Stimulated activated CD8-positive, alpha-beta memory T cell treated with anti-CD3 and anti-CD28 coated beads, Interleukin-2, amount 100 ng/mL, for 1 hour (primary cell): ENCODE data around the gene IL31.
"Not testable (repeated sequence)": the region's sequence is repeated elsewhere in the genome, so short reads cannot be mapped to it uniquely, and the experiment has no call there.

Source experiments
- DNase-seq, 2 donors: peaks; one replicate each; pipeline ENCODE4 v3.0.0-alpha.2; 2020; ENCODE audit warnings: low read depth in 2 of 2

Gene IL31

GRCh38 chr12:122174155-122174845 is at the start of gene IL31:
Gene IL31, minus strand, starts transcription at chr12:122174221. Its CDS starts 49 bp downstream, at chr12:122174172.
- DNase-seq: no peak

- DNase-seq: no peak
These were observed 42.4 kb upstream of the IL31 start for GRCh38 chr12:122216445-122216844.

GRCh38 chr12:122215771-122216170 is 41.8 kb upstream of the IL31 start:
- no peak for DNase-seq

GRCh38 chr12:122208073-122208820 is 34.2 kb upstream of the IL31 start:
- DNase-seq: no peak

- DNase-seq: no peak
These were observed 33.4 kb upstream of the IL31 start for GRCh38 chr12:122207391-122207790.

GRCh38 chr12:122206976-122207375 is 33.0 kb upstream of the IL31 start:
- DNase-seq: no peak

DNA sequence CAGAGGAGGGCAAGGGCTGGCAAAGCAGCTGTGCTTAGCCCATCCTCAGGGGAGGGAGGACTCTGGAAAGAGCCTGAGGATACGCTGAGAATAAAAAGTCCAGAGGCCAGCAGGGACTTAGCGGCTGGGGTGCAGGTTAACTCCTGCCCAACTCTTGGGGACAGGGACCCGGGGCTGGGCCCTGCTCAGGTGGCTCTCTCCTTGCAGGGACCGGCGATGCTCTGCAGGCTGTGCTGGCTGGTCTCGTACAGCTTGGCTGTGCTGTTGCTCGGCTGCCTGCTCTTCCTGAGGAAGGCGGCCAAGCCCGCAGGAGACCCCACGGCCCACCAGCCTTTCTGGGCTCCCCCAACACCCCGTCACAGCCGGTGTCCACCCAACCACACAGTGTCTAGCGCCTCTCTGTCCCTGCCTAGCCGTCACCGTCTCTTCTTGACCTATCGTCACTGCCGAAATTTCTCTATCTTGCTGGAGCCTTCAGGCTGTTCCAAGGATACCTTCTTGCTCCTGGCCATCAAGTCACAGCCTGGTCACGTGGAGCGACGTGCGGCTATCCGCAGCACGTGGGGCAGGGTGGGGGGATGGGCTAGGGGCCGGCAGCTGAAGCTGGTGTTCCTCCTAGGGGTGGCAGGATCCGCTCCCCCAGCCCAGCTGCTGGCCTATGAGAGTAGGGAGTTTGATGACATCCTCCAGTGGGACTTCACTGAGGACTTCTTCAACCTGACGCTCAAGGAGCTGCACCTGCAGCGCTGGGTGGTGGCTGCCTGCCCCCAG is 32.3 kb upstream of the IL31 start:
- DNase-seq: no peak

DNA sequence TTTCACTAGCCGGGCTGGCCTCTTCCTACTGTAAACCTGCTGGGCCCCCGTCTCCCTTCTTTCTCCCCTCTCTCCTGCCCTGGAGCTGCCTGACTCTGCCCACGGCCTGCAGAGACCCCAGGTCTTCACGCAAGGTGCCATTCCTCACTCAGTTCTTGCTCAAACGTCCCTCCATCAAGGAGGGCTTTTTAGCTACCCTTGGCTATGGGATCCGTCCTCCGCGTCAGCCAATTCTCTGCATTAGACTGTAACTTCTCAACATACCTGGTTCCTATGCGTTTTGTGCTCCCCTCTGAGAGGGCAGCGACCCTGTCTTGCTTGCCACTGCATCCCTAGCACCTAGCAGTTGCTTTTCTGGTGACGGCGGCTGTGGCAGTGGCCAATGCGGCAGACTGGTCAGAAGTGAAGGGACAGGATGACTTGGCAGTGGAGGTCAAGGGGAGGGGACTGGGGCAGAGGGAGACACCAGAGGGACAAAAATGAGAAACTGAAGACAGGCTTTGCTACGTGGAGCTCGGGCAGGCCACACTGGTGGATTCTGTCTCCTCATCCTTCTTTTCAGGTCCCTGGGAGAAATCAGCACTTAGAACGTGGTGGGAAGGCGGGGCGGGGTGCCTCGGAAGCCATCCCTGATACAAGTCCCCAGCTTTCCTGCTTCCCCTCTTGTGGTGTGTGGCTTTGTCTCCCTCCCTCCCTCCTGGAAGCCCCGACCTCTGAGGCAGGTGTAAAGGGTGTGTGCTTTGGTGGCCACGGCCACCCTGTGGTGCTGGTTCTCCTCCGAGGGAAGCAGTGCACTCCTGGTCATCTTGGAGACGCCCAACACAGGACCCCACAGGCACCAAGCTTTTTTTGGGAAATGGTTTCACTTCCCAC is 31.3 kb upstream of the IL31 start:
- DNase-seq: no peak

DNA sequence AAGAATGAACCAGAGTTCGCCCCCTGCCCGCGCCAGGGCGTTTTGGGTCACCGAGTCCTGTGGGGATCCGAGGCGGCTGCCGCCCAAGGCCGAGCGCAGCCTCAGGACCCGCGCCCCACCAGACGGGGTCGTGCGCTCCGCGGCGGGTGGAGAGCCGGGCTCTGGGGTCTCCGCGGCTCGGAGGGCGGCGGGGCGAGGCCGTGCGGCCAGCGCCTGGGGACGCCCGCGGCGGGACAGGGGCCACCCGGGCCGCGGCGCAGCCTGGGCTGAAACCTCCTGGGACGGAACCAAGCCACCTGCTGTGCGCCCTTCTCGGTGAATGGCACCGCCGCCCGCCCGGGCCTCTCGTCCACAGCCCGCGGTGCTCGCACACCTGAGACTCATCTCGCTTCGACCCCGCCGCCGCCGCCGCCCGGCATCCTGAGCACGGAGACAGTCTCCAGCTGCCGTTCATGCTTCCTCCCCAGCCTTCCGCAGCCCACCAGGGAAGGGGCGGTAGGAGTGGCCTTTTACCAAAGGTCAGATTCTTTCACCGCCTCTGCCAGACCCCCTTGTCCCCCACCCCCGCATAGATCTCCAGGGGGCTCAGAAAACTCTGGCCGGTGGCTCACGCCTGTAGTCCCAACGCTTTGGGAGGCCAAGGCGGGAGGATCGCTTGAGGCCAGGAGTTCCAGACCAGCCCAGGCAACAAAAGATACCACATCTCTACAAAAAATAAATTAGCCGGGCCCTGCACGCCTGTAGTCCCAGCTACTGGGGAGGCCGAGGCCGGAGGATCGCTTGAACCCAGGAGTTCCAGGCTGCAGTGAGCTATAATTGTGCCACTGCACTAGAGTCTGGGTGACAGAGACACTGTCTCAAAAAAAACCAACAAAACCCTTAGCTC is 30.4 kb upstream of the IL31 start:
- no peak for DNase-seq

DNA sequence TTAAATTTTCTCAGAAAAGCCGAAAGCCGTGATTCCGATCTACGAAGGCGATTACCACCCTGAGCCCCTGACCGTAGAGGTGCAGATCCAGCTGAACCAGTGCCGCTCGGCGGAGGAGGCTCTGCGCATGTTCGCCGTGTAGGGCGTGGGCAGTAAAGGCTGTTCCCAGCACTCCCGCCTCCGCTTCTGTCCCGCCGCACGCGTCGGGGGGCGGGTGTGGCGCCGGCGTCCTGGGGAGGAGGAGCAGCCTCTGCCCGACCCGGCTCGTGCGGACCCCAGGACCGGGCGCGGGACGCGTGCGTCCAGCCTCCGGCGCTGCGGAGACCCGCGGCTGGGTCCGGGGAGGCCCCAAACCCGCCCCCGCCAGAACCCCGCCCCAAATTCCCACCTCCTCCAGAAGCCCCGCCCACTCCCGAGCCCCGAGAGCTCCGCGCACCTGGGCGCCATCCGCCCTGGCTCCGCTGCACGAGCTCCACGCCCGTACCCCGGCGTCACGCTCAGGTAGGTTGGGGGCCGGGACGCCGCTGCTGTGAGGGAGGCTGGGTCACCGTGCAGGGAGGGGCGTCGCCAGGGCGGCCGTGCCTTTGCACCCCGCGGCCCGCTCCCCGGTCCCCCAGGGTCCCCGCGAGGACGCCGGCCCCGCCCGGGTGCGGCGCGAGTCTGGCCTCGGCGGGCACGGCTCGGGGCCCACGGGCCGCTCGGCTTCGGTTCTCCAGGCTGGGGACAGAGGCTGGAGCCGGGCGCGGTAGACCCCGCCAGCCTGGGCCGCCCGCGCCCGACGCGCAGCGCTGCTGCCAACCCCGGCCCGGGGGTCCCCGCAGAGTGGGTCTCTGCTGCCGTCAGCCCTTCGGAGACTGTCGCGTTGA is 29.5 kb upstream of the IL31 start, which contains the start of gene B3GNT4:
Gene B3GNT4 (plus strand): TSS at position 409 of the 866 bp plus-strand sequence. CDS start 910 bp downstream, outside the sequence.
- peak in 1 of 2 donors; percentile 59 for DNase-seq

GRCh38 chr12:122202811-122203210 is 28.8 kb upstream of the IL31 start:
- not testable (repeated sequence) for DNase-seq

GRCh38 chr12:122202017-122202416 is 28.0 kb upstream of the IL31 start:
- no peak for DNase-seq

- DNase-seq: no peak
These were observed 27.4 kb upstream of the IL31 start for GRCh38 chr12:122201381-122201780.

DNA sequence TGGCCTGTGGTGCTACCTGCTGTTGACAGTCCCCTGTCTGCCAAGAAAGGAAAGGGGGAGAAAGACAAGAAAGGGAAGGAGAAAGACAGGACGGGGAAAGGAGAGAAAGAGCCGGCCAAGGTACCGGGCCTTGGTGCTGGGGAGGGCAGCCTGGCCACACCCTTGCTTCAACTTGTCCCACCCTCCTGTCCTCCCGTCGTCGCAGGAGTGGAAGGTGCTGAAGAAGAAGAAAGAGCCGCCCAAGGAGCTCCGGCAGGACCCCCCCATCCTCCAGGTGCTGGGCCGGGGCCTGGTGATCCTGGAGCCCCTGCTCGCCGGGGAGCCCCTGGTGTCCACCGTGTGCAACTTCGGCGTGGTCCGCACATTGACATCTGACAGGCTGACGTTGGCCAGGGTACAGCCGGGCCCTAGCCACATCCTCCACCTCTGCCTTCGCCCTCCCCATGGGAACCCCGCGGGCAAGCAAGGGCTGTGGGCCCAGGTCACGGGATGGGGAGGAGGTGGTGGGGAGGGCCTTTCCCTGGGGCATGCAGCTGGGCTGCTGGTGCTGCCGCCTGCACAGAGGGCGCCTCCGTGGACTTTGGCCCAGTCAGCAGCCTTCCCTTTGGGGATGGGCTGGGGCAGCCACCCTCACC is 26.6 kb upstream of the IL31 start:
- DNase-seq: no peak

DNA sequence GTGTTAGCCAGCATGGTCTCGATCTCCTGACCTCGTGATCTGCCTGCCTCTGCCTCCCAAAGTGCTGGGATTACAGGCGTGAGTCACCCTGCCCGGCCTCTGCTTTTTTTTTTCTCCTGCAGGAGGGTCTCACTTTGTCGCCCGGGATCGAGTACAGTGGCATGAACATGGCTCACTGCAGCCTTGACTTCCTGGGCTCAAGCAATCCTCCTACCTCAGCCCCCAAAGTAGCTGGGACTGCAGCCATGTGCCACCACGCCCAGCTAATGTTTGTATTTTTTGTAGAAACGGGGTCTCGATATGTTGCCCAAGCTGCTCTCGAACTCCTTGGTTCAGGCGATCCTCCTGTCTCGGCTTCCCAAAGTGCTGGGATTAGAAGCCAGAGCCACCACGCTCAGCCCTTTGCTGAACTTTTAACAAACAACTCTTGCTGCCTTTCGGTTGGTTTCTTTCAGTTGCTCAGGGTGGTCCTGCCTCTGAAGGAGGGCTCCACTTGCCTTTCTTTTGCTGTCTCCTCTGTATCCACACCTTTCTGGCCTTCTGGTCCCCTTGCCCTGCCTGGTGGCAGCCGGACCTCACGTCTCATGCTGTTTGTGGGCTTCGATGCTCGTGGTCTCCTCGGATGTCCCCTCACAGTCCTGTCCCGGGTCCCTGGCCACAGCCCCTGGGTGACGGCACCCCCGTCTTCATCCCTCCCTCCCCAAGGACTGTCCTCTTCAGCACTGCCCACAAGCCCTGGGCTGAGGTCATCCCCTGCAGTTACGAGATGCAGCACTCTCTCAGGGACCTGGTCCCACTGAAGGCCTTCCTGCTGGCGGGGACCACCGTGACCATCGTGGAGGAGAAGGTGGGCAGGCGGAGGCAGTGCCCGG is 25.7 kb upstream of the IL31 start:
- no peak for DNase-seq

- no peak for DNase-seq
These were observed 23.6 kb upstream of the IL31 start for GRCh38 chr12:122197612-122197966.

- no peak for DNase-seq
These were observed 21.4 kb upstream of the IL31 start for GRCh38 chr12:122195405-122195804.

GRCh38 chr12:122194804-122195203 is 20.8 kb upstream of the IL31 start:
- no peak for DNase-seq
